Spleen (tissue), 7 donors: ENCODE measurements around the gene B9D1.

Source experiments
- POLR2A ChIP-seq, 3 donors: fragments of 450-650 bp; IDR thresholded peaks; one replicate each; pipeline ENCODE4 v1.5.1; 2017; ENCODE audit warnings: antibody characterized with exemption in 3 of 3, mild to moderate bottlenecking in 1 of 3
- POLR2AphosphoS5 ChIP-seq, 3 donors: sonication (generic); formaldehyde crosslinking; IDR thresholded peaks; one replicate each; pipeline ENCODE4 v1.5.1; 2017; ENCODE audit warnings: antibody characterized with exemption in 3 of 3
- TF ChIP-seq, protein P1 (sequence below), 11 experiments: fragments of 200-600 bp in 7 of 11; fragments of 450-650 bp in 4 of 11; sonication (generic) in 4 of 11; IDR thresholded peaks in 8 of 11; conservative IDR thresholded peaks in 3 of 11; 1 replicate in 7 of 11; 2 replicates in 4 of 11; pipeline versions ENCODE4 v1.4.0 to v1.8.0; 2016 to 2021; ENCODE audit warnings: antibody characterized with exemption in 11 of 11, inconsistent platforms in 4 of 11, mild to moderate bottlenecking in 1 of 11
- donor health status: DM: no; HTN: no; CAD: no; lungs with moderate emphysema.
- donor health status: DM: no; HTN: no; CAD: no.
- donor health status: DM: no; HTN: no; CAD: no.

DNA sequence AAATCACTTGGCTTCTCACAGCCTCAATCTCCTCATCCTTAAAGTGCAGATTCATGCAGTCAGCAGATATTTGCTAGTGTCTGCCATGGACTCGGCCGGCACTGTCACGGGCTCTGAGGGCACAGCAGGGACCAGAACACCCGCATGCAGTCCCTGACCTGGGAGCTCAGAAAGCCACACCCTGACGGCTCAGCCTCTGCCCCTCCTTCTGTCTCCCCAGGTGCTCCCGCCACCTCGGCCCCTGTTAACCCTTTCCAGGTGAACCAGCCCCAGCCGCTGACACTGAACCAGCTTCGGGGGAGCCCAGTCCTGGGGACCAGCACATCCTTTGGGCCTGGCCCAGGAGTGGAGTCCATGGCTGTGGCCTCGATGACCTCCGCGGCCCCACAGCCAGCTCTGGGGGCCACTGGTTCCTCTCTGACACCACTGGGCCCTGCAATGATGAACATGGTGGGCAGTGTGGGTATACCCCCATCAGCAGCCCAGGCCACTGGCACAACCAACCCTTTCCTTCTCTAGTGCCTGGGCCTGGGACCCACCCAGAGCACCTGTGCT is 28.7 kb downstream of the B9D1 start:
- TF ChIP-seq, protein P1, sequence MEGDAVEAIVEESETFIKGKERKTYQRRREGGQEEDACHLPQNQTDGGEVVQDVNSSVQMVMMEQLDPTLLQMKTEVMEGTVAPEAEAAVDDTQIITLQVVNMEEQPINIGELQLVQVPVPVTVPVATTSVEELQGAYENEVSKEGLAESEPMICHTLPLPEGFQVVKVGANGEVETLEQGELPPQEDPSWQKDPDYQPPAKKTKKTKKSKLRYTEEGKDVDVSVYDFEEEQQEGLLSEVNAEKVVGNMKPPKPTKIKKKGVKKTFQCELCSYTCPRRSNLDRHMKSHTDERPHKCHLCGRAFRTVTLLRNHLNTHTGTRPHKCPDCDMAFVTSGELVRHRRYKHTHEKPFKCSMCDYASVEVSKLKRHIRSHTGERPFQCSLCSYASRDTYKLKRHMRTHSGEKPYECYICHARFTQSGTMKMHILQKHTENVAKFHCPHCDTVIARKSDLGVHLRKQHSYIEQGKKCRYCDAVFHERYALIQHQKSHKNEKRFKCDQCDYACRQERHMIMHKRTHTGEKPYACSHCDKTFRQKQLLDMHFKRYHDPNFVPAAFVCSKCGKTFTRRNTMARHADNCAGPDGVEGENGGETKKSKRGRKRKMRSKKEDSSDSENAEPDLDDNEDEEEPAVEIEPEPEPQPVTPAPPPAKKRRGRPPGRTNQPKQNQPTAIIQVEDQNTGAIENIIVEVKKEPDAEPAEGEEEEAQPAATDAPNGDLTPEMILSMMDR (IDR thresholded peaks at IDR 0.05 in 8 of 11, conservative IDR thresholded peaks at IDR 0.05 in 3 of 11) = no peak
- TF ChIP-seq POLR2A (IDR thresholded peaks at IDR 0.05) (no peak), POLR2AphosphoS5 (IDR thresholded peaks at IDR 0.05) (no peak)
